ENCODE measurements around the gene ICAM3.
"Not testable (repeated sequence)": the region's sequence is repeated elsewhere in the genome, so short reads cannot be mapped to it uniquely, and the experiment has no call there.

ICAM3 gene

DNA sequence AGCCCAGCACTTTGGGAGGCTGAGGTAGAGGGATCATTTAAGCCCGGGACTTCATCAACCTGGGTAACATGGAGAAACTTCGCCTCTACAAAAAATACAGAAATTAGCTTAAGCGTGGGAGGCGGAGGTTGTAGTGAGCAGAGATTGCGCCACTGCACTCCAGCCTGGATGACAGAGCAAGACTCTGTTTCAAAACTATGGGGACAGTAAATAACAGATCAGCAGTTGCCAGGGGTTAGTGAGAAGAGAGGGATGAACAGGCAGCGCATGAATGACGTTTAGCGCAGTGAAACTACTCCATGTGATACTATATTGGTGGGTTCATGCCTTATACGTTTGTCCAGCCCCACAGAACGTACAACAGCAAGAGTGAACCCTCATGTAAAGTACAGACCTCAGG is 7.1 kb upstream of the ICAM3 start:
- no peak for DNase-seq

GRCh38 chr19:10344780-10345179 is 5.4 kb upstream of the ICAM3 start:
- DNase-seq: no peak

GRCh38 chr19:10343495-10343894 is 4.1 kb upstream of the ICAM3 start:
- no peak for DNase-seq

GRCh38 chr19:10339977-10340376 is 553 bp upstream of the ICAM3 start:
- no peak for DNase-seq

DNA sequence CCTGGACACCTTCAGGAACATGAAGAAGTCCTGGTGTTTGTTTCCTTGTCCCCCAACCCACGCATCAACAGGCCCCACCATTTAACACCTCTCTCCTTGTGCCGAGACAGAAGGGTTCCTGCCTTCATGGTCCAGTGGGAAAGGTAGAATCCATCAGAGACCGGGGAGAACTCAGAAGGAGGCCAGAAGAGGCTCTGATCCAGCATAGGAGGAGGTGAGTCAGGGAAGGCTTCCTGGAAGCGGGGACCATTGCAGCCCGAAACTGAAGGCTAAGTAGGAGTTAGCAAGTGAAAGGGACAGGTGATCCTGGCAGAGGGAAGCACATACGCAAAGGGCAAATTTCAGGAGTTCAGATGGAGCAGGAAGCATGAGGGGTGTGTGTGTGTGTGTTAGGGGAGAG is 484 bp downstream of the ICAM3 start:
- no peak for DNase-seq

DNA sequence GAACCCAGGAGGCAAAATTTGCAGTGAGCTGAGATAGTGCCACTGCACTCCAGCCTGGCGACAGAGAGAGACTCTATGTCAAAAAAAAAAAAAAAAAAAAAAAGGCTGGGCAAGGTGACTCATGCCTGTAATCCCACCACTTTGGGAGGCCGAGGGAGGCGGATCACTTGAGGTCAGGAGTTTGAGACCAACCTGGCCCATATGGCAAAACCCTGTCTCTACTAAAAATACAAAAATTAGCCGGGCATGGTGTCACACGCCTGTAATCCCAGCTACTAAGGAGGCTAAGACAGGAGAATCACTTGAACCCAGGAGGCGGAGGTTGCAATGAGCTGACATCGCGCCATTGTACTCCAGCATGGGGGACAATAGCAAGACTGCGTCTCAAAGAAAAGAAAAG is 2.7 kb downstream of the ICAM3 start:
- DNase-seq: not testable (repeated sequence)

GRCh38 chr19:10335352-10335985 is 4.0 kb downstream of the ICAM3 start:
- no peak for DNase-seq

DNA sequence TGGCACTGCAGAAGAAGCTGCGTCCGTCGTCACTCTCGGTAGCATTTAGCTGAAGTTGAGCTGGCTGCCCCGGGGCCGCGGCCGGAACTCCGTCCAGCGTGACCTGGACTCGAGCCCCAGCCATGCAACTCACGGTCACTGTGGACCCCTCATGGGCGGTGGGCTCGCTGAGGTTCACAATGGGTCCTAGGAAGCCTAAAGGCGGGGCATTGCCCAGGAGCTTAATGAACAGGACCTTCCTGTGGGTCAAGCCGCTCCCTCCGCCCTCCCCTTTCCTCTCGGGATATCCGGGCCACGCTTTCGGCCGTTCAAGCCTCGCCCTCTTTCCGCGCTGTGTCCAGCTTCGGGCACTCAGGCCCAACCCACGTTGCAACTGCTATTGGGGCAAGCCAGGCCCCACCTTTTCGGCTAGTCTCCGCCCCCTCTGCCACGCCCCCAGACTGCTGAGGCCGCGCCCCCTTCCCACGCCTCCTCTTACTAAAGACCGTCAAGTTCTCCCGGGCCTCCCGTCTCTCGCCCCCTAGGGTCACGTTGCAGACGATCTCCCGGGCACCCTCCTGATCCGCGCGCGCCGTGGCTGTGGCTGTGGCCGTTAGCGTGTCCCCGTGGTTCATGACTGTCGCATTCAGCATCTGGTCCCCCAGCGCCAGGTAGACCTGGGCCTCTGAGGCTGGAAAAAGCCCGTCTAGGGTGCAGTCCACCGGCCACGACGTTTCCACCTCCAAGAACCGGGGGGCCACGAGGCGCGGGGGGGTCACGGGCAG is 4.7 kb downstream of the ICAM3 start:
- peak; percentile 73 for DNase-seq

DNA sequence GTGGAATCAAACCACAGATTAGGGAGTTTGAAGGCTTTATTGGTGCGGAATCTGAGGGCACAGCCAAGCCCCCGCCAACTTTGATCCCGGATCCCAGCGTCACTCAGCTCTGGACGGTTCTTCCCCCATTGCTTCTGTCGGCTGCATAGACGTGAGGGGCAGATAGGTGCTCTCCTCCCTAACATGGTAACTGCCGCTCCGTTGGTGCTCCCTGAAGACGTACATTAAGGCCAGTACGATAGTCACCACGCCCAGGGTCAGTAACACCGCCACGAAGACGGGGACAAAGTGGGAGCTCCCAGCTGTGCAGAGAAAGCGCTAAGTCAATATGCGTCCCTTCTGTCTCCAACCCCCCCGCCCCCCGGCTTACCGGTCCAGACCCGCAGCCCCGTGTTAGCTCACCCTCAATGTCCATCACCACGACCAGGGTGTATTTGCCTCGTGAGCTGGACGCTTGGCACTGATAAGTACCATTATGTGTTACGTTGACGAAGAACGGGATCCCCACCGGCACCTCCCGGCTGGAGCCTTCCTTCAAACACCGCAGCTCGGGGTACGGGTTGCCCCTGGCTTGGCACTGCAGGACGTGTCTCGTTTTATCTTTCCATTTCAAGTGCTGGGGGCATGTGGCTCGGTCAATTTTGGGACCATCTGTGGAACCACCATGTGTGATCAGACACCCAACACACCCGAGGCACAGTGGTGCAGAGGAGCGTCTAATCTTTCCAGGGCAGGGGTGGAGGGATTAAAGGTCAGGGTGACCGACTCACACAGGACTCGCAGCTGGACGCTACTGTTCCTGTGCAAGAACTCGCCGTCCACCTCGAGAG is 5.5 kb downstream of the ICAM3 start:
- DNase-seq: no peak

DNA sequence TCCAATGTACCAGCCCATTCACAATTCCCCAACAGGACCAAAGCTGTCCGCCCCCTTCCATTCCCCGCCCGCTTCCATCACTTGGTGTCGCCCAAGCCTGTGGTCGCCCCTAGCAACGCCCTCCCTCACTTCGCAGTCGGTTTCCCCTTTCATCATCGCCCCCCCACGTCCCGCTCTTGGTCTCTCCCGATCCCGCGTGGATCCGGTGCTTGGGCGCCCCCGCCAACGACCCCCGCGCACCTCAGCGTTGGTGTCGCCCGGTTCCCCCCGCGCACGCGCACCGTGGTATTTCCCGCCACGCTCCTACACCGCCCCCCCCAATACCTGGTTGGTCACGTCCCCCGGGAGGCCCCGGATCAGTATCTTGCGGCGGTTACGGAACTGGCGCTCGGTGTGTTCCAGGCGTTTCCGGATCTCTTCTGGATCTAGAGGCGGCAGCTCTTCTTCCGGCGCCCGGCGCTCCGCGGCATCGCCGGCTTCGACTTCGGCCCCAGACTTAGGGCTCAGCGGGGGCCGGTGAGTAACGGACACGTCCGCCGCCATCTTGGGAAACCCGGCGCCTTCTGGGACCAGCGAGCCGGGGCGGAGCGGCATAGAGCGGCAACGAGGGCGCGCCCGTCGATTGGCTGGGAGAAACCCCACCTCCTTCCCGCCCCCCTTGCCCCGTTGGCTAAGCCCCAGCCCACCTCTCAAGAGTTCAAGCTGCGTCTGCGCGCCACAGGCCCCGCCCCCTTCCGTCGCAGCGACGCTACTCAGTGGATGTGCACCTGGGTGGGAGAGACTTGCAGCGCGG is 6.3 kb downstream of the ICAM3 start, which contains the start of gene RAVER1:
RAVER1 (minus strand) TSS at position 565 of the 793 bp plus-strand sequence; CDS start at position 543, 22 bp downstream.
- DNase-seq: peak; percentile 94

DNA sequence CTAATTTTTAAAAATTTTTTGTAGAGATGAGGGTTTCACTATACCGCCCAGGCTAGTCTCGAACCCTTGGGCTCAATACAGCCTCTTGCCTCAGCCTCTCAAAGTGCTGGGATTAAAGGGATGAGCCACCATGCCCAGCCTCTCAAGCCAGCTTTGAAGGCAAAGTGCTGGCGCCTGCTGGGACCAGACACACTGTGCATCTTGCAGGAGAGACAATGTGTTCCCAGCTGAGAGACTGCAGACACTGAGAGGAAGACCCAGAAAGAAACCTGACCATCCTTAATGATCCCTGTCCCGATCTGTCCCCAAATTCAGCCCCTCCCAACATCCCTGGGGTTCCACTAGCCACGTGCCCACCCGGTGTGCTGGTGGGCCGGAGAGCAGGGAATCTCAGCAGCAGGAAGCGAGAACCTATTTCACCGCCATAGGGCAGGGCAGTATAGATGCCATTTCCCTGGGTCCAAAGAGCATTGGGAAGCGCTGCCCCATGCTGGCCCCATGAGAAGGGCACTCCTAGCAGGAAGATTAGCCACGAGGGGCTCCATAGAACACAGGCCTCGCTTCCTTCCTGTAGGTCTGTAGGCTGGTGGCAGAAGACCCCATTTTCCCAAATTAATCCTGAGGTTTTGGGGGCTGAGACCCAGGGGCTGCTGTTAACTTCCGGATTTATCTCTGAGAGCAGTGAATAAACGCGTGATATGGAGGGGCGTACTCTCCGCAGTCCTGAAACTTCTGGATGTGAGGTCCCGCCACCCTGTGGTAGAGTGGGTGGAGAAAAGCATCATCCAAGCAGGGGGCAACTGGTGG is 7.1 kb downstream of the ICAM3 start:
- DNase-seq: no peak

DNA sequence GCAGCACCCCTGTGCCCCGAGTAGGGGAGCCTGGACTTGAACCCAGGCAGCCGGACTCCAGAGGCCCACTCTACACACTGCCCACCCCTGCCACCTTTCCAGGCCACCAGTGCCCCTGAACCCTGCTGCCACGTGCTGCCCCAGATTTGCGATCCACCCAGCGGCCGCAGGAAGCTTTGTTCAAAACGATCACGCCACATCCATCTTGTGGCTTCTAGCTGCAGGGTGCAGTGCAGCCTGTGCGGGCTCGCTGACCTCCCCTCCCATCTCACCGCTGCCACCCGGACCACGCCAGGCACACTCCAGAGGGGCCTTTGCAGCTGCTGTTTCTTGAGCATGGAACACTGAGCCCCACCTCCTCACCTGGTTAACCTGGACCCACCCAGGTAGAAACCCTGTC is 9.9 kb downstream of the ICAM3 start:
- no peak for DNase-seq

- no peak for DNase-seq
These were observed 10.6 kb downstream of the ICAM3 start for GRCh38 chr19:10328558-10329429.

DNA sequence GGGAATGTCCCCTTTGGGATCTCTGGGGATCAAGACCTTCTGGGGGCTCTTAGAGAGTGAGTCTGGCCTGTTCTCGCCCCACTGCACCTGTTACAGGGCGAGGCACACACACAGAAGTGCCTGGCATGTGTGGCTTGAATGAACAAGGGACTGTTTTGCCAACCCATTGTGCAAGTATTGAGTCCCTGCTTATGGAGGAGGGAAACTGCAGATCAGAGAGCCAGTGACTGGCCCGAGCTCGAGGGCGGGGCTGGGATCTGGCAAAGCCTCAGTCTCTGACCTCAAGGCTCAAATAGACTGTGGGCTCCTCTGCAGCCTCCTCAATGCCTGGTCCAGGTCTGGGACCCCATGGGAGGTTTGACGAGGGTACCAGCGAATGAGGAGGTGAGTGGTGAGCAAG is 11.6 kb downstream of the ICAM3 start:
- no peak for DNase-seq

GRCh38 chr19:10325732-10326131 is 13.7 kb downstream of the ICAM3 start:
- no peak for DNase-seq

DNA sequence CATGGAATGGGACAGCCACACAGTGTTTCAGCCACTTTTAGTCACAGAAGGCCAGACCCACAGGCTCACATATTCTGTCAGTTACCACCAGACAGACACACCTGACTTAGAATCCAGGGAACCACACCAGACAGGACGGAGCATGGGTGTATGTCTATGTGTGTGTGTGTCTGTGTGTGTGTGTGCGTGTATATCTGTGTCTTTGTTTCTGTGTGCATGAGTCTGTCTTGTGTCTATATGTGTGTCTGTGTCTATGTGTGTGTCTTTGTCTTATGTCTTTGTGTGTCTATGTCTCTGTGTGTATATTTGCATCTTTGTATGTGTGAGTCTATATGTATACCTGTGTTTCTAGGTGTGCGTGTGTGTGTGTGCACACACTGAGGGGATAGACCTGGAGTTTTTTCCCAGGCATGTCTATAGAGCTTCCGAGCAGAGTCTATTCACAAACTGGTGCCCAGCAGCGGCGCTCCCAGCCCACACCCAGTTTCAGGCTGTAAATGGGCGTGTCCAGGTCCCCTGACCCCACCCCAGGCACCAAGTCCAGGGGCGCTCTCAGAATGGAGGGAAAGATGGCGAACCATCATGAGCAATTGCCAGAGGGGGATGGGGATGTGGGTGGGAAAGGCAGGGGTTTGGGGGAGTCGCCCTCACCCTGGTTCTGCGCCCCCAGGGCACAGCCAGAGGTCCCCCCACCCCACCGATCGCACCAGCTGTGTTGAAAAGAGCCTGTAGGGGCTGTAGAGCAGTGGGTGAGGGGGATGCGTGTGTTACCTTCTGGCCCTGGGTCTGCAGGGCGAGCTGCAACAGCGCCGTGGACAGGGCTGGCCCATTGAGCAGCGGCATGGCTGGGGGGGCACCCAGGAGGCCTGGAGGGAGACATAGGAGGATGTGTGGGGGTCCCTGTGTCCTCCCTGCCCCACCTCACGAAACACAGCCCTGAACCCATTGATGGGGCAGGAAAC is 17.3 kb downstream of the ICAM3 start:
- DNase-seq: no peak

DNA sequence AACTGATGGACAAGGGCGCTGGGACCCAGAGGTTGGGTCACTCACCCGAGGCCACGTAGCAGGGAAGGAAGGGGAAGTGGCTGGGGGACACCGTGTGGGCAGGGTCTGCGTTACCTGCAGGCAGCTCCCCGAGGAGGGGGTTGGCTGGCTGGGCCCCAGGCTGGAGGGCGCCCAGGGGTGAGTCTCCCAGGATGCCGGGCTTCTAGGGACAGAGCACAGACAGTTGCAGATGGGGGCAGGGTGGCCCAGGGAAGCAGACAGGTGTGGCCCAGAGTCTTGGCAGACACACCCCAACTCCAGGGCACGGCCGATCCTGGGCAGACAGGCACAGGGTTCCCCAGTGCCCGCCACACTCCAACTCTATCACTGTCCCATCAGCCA is 18.0 kb downstream of the ICAM3 start:
- DNase-seq: no peak

GRCh38 chr19:10320602-10321416 is 18.6 kb downstream of the ICAM3 start:
- no peak for DNase-seq

Measured in NCI-H774 (cell line).